HT1080 (cell line): ENCODE data around the gene GNRH2. TPM values are rescaled to one million over a fixed set of nuclear protein-coding genes. Genes with fewer than 3 reads are reported as not detected.
A peak's percentile ranks its signal among the peaks of the same experiment; 100 is the strongest.
"Not testable (repeated sequence)": the region's sequence is repeated elsewhere in the genome, so short reads cannot be mapped to it uniquely, and the experiment has no call there.

Experiments used
- DNase-seq: peaks from one replicate; pipeline ENCODE4 v3.0.0-alpha.2; 2015; ENCODE audit warnings: low read depth
- total RNA-seq: library from RNA; depleted of rRNA; stranded (reverse); fragments of >200 nt; shearing (Covaris generic); gene quantifications from 2 replicates; pipeline ENCODE4 v1.2.3, GENCODE V29; 2014

Gene GNRH2
- total RNA-seq, 1 experiment from 2014 or later: not detected

DNA sequence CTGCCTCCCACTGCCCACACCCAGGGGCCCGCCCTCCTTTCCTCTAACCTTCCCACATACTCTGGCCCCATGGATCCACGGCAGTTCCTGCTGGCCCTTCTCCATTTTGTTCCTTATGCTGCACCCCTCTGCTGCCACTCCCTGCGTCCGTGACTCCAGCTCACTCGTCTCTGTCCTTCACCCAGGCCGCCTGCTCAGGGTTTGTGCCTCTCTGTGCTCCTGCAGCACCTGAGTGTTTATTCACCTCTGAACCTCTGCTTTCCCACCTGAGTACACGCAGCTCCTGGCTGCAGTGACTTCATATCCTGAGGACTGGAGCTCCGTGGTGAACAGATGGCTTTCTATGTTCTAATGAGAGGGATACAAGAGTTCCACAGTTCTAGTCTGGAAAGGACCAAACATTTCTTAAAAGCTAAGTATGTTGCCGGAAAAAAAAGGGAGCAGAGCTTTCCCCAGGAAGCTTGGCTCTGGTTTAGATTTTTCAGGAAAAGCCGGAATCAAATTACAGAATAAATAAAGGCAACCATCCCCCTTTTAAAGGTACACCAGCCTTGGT lies 1.5 kb upstream of the GNRH2 start:
- no peak for DNase-seq

DNA sequence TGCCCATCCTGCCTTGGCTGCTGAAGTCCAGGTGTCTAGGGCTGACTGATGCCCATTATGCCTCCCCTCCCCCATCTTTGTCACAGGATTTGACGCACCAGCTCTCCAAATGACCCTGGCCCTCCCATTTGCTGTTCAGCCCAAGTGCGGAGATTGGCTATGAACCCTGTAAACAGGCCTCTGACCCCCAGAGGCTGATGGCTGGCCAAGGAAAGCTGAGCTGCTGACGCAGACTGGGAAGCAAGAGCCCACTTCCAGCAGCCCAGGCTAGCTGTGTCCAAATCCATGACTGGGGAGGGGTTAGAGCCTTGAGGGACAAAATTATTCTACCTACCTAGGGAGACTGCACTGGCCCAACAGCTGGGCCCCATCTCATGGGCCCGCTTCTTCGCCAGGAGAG lies 797 bp upstream of the GNRH2 start:
- no peak for DNase-seq

DNA sequence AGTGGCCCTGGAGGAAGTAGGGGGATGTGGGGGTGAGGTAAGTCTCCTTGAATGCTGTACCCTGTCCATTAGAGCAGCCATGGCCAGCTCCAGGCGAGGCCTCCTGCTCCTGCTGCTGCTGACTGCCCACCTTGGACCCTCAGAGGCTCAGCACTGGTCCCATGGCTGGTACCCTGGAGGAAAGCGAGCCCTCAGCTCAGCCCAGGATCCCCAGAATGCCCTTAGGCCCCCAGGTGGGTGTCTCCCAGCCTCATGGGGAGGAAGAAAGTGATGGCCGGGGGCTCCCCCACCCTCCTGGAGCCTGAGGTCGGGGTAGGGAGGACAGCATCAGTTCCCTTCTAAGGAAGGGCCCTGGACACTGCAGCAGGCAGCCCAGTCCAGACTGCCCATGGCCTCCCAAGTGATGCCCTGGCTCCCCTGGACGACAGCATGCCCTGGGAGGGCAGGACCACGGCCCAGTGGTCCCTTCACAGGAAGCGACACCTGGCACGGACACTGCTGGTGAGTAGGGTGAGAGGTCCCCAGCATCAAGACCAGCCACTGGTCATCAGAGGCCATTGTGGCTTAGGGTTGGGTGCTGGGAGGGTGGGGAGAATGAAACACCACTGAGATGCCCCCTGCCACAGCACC lies 1.0 kb downstream of the GNRH2 start:
- no peak for DNase-seq

- no peak for DNase-seq
Measured at GRCh38 chr20:3045042-3045815, 1.8 kb downstream of the GNRH2 start.

GRCh38 chr20:3045816-3046676 lies 2.6 kb downstream of the GNRH2 start, which contains the start of gene MRPS26:
Gene MRPS26, plus strand, starts transcription at chr20:3046052. Its CDS starts 17 bp downstream, at chr20:3046069.
- DNase-seq: peak; percentile 87

GRCh38 chr20:3046677-3047462 lies 3.4 kb downstream of the GNRH2 start:
- no peak for DNase-seq

DNA sequence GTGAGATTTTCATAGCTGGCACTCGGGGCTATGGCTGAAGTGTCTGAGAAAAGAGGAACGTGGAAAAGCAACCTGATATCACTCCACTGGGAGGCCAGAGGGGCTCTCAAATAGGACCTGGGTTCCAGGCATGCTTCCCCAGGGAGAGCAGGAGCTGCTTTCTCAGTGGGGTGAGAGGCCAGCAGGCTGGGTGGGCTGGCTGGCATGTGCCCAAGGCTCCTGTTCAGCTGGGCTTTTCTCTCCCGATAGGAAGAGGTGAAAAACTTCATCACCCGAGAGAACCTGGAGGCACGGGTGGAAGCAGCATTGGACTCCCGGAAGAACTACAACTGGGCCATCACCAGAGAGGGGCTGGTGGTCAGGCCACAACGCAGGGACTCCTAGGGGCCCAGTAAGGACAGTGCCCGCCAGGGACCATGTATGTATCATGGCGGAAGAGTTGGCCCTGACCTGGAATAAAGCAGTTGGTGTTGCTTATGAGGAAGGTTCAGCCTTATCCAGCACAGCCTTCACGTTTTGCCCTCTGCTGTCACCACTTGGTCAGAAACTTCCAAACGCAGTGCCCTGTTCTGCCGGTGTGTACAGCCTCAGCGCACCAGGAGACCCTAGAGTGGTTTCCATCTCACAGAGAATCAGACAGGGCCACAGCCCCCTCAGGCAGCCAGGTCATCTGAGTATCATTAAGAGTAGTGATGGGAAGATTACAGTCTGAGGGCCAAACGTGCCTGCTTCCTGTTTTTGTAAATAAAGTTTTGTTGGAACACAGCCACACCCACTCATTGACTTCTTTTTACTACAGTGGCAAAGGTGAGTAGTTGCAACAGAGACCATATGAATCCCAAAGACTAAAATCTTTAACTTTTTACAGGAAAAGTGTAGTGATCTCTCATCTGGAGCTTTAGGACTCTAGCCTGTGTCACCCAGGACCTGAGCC lies 4.3 kb downstream of the GNRH2 start:
- DNase-seq: no peak

DNA sequence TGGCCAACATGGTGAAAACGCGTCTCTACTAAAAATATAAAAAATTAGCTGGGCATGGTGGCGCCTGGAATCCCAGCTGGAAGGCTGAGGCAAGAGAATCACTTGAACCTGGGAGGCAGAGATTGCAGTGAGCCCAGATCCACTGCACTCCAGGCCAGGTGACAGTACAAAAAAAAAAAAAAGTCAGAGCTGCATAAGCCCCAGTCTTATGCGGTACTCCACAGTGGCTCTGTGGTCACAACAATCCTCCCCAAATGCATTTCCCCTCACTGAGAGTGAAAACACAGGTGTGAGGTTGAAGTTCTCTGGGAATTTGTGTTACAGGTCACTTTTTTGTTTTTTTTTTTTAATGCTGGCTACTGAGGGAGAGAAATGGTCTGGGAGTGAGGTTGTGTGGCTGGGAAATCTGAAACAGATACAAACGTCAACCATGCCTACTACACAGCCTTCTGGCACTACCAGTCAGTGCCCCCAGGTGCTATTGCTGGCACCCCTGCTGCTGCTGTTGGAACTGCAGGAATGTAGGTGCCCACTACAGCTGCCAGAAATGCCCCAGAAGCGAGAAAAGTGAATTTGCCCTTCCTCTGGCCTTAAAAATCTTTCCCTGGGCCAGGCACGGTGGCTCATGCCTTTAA lies 8.1 kb downstream of the GNRH2 start:
- DNase-seq: no peak

DNA sequence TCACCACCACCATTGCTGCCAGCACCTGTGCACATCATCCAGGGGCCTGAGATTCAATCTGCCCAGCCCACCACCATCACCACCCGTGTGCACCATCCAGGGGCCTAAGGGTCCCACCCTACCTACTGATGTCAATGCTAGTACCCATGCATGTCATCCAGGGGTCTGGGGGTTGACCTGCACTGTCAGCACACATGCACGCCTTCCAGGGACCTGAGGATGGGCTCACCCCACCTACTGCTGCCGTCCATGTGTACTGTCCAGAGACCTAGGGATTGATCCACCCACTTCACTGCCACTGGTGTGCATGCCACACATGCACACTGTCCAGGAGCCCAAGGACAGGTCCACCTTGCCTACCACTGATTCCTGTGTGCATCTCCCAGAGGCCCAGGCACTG lies 16.1 kb downstream of the GNRH2 start:
- no peak for DNase-seq

GRCh38 chr20:3064119-3064518 lies 20.7 kb downstream of the GNRH2 start:
- DNase-seq: not testable (repeated sequence)

DNA sequence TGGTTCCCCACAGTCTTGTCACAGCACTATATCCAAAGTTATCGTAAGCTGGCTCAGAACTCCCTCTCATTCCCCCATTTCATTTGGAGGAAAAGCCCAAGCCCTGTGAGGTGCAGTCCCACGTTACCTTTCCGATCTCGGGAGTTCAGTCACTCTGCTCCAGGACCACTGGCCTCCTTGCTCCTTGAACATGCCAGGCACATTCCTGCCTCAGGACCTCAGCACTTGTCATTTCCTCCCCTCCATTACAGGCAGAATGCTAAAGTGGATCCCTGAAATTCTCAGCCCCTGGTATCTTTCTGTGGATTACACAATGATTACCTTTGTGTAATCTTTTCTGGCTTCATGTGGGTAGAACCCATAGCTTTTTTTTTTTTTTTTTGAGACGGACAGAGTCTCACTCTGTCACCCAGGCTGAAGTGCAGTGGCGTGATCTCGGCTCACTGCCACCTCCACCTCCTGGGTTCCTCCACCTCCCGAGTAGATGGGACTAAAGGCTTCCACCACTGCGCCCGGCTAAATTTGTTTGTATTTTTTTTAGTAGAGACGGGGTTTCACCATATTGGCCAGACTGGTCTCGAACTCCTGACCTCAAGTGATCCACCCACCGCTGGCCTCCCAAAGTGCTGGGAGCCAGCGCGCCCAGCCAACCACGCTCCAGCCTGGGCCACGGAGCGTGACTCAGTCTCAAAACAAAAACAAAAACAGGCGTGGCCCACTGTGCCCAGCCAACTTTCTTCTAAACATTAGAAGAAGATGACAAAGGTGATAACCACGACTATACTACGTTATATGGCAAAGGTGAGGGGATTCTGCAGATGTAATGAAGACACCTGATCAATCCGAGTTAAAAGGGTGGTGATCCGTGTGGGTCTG lies 24.0 kb downstream of the GNRH2 start:
- DNase-seq: no peak

- DNase-seq: no peak
Measured at GRCh38 chr20:3068075-3068474, 24.7 kb downstream of the GNRH2 start.

- no peak for DNase-seq
Measured at GRCh38 chr20:3068986-3069900, 25.8 kb downstream of the GNRH2 start.

DNA sequence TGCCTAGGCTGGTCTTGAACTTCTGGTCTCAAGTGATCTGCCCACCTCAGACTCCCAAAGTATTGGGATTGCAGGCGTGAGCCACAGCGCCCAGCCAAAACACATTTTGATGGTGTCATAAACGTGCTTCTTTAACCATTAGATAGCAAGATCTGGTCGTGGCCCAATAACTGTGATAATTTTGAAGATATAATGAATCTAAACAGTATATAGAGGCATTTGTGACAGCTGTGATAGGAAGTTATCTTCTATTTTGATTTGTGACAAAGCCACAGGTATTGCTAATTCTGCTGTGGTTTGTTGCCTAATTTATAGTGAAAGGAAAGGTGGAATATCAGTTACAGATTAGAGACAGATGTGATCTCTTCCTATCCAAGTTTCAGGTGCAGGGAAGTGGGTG lies 27.3 kb downstream of the GNRH2 start:
- DNase-seq: no peak

DNA sequence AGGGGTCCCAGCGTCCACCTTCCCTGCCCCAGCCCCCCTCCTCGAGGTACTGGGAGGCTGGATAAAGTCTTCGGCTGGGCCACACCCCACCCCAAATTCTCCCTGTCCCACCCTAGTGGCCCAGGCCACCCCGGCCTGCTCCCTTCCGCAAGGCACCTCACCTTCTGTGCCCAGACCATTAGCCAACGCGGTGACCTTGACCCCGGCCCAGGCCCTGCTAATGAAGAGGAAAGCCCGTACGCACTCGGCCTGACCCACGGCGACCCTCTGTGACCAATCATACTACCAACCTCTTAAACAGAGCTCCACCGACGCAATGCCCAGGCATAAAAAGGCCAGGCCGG lies 27.8 kb downstream of the GNRH2 start:
- DNase-seq: no peak

GRCh38 chr20:3071610-3072529 lies 28.4 kb downstream of the GNRH2 start, which contains the start of gene OXT:
Gene OXT, plus strand, starts transcription at chr20:3071620. Its CDS starts 36 bp downstream, at chr20:3071656.
- no peak for DNase-seq
